GM21576 (cell line): ENCODE data around the gene ADRA2B.

ENCODE experiments used
- ATAC-seq: cut with Tn5 transposase; IDR thresholded peaks from one replicate; pipeline ENCODE4 v1.9.1; 2021; ENCODE audit warnings: mild to moderate bottlenecking, moderate library complexity; ENCODE audit not compliant: unreplicated experiment

ADRA2B gene

GRCh38 chr2:96106991-96107707, 9.2 kb downstream of the ADRA2B start:
- no peak for ATAC-seq

- ATAC-seq: no peak
Observed at GRCh38 chr2:96105994-96106715, 10.2 kb downstream of the ADRA2B start.

- ATAC-seq: no peak
Observed at GRCh38 chr2:96105152-96105915, 11.0 kb downstream of the ADRA2B start.

- ATAC-seq: no peak
Observed at GRCh38 chr2:96104487-96104861, 11.9 kb downstream of the ADRA2B start.

GRCh38 chr2:96103761-96104486, 12.4 kb downstream of the ADRA2B start:
- ATAC-seq: no peak

- no peak for ATAC-seq
Observed at GRCh38 chr2:96103187-96103601, 13.2 kb downstream of the ADRA2B start.

- ATAC-seq: no peak
Observed at GRCh38 chr2:96102596-96103186, 13.7 kb downstream of the ADRA2B start.

GRCh38 chr2:96100893-96101304, 15.5 kb downstream of the ADRA2B start:
- ATAC-seq: no peak

GRCh38 chr2:96099861-96100798, 16.2 kb downstream of the ADRA2B start:
- no peak for ATAC-seq

GRCh38 chr2:96098900-96099590, 17.3 kb downstream of the ADRA2B start:
- no peak for ATAC-seq

GRCh38 chr2:96097951-96098823, 18.2 kb downstream of the ADRA2B start:
- ATAC-seq: no peak

GRCh38 chr2:96097441-96097840, 18.9 kb downstream of the ADRA2B start:
- ATAC-seq: no peak

GRCh38 chr2:96095116-96095636, 21.2 kb downstream of the ADRA2B start:
- no peak for ATAC-seq

GRCh38 chr2:96093528-96093927, 22.8 kb downstream of the ADRA2B start:
- no peak for ATAC-seq

GRCh38 chr2:96092951-96093350, 23.4 kb downstream of the ADRA2B start:
- ATAC-seq: no peak

- ATAC-seq: no peak
Observed at GRCh38 chr2:96092573-96092877, 23.8 kb downstream of the ADRA2B start.

- no peak for ATAC-seq
Observed at GRCh38 chr2:96091711-96092572, 24.4 kb downstream of the ADRA2B start.
